Activated T-helper 9 cell treated with anti-CD3 and anti-CD28 coated beads, Interleukin-2, amount 50 U/mL, for 16 hours (primary cell): ENCODE data around the gene DSTN.

ENCODE experiments used
- DNase-seq: peaks from one replicate; pipeline ENCODE4 v3.0.0-alpha.2; 2020; ENCODE audit warnings: low read depth

DSTN gene

GRCh38 chr20:17624551-17625245, 54.8 kb downstream of the DSTN start:
- no peak for DNase-seq

- DNase-seq = no peak
Observed at GRCh38 chr20:17625246-17626051, 55.6 kb downstream of the DSTN start.

GRCh38 chr20:17626217-17627007, 56.5 kb downstream of the DSTN start:
- DNase-seq = no peak

- no peak for DNase-seq
Observed at GRCh38 chr20:17627101-17627955, 57.5 kb downstream of the DSTN start.

- DNase-seq = no peak
Observed at GRCh38 chr20:17628101-17628841, 58.4 kb downstream of the DSTN start.

- DNase-seq = no peak
Observed at GRCh38 chr20:17629025-17629424, 59.1 kb downstream of the DSTN start.

- no peak for DNase-seq
Observed at GRCh38 chr20:17629678-17630089, 59.8 kb downstream of the DSTN start.

GRCh38 chr20:17630151-17630805, 60.4 kb downstream of the DSTN start:
- no peak for DNase-seq

- no peak for DNase-seq
Observed at GRCh38 chr20:17630806-17631195, 60.9 kb downstream of the DSTN start.

- DNase-seq = no peak
Observed at GRCh38 chr20:17631576-17632319, 61.9 kb downstream of the DSTN start.

- no peak for DNase-seq
Observed at GRCh38 chr20:17633221-17633849, 63.5 kb downstream of the DSTN start.

- DNase-seq = no peak
Observed at GRCh38 chr20:17633850-17634500, 64.1 kb downstream of the DSTN start.

GRCh38 chr20:17634661-17635331, 64.9 kb downstream of the DSTN start:
- no peak for DNase-seq

- DNase-seq = no peak
Observed at GRCh38 chr20:17635332-17636244, 65.7 kb downstream of the DSTN start.

GRCh38 chr20:17636523-17637412, 66.9 kb downstream of the DSTN start:
- no peak for DNase-seq

GRCh38 chr20:17637413-17637780, 67.5 kb downstream of the DSTN start:
- DNase-seq = no peak
